HCT116 (cell line): ENCODE measurements around the gene DMRT2. TPM values are rescaled to one million over a fixed set of nuclear protein-coding genes. Genes with fewer than 3 reads are reported as not detected.

Source experiments
- ATAC-seq: fragments of 200-7000 bp; cut with Tn5 transposase; 2 replicates; pipeline ENCODE4 v1.9.1; 2020; ENCODE audit warnings: mild to moderate bottlenecking, moderate library complexity
- BruUV-seq: library from RNA; stranded (reverse); fragments of 400-500 nt; replicated peaks from 2 replicates; lab custom pipeline; 2021; lab: Mats Ljungman, UMichigan
- CTCF ChIA-PET: fragments of 300-600 bp; sonication (Branson Sonifier 250); formaldehyde crosslinking; loops from one replicate; lab custom pipeline; 2021; ENCODE audit warnings: antibody characterized with exemption; lab: Charles Lee
- POLR2A ChIA-PET: fragments of 300-600, 350-600 bp; sonication (Branson Sonifier 250); formaldehyde crosslinking; loops from one replicate; lab custom pipeline; 2021; ENCODE audit warnings: antibody characterized with exemption; lab: Charles Lee
- RAD21 ChIA-PET, 2 experiments: fragments of 300-600 bp; sonication (Branson Sonifier 250); formaldehyde crosslinking; loops; one replicate each; lab custom pipeline; 2023; ENCODE audit warnings: low total read pairs in 2 of 2; ENCODE audit not compliant: uncharacterized antibody in 2 of 2, unreplicated experiment in 2 of 2, low non-redundant PET in 1 of 2; lab: Charles Lee
- DNase-seq: peaks from one replicate; pipeline ENCODE4 v3.0.0-alpha.2; 2010; ENCODE audit warnings: low read depth, low spot score
- H2AFZ ChIP-seq: fragments of 200-600 bp; shearing (Covaris generic), sonication (generic); 2 replicates; pipeline ENCODE4 v1.6.1; 2017; ENCODE audit warnings: low read depth, mixed run types, mixed read lengths, antibody characterized with exemption, low read length; ENCODE audit not compliant: poor library complexity, severe bottlenecking
- H3K27ac ChIP-seq: 2 replicates; pipeline ENCODE4 v1.5.1; 2012; ENCODE audit warnings: low read depth, low read length
- H3K27me3 ChIP-seq: fragments of 200-600 bp; sonication (generic); 2 replicates; pipeline ENCODE4 v1.6.1; 2016; ENCODE audit warnings: mixed run types, low read length, mixed read lengths; ENCODE audit not compliant: insufficient read depth
- H3K36me3 ChIP-seq, 2 experiments: fragments of 200-500 bp in 1 of 2; fragments of 200-600 bp in 1 of 2; sonication (Bioruptor generic) in 1 of 2; sonication (generic) in 1 of 2; 2 replicates each; pipeline versions ENCODE4 v1.5.1 to v1.6.1; 2014 to 2016; ENCODE audit warnings: low read length in 2 of 2, inconsistent platforms in 1 of 2, mixed read lengths in 1 of 2, mixed run types in 1 of 2; ENCODE audit not compliant: insufficient read depth in 2 of 2, control insufficient read depth in 1 of 2
- H3K4me1 ChIP-seq, 2 experiments: fragments of 200-600 bp in 1 of 2; sonication (generic) in 1 of 2; 2 replicates each; pipeline versions ENCODE4 v1.5.1 to v1.6.1; 2012 to 2017; ENCODE audit warnings: low read length in 2 of 2, inconsistent platforms in 1 of 2, mild to moderate bottlenecking in 1 of 2, mixed read lengths in 1 of 2, mixed run types in 1 of 2, moderate library complexity in 1 of 2; ENCODE audit not compliant: insufficient read depth in 2 of 2, control insufficient read depth in 1 of 2
- H3K4me2 ChIP-seq: fragments of 200-600 bp; sonication (generic); 2 replicates; pipeline ENCODE4 v1.6.1; 2017; ENCODE audit warnings: mixed run types, low read length, mixed read lengths
- H3K4me3 ChIP-seq, 2 experiments: fragments of 200-600 bp in 1 of 2; sonication (generic) in 1 of 2; replicated peaks in 1 of 2; 2 replicates each; pipeline ENCODE4 v1.5.1; 2011 to 2016; ENCODE audit warnings: low read length in 2 of 2, control low read depth in 1 of 2, low read depth in 1 of 2, mild to moderate bottlenecking in 1 of 2, mixed read lengths in 1 of 2, mixed run types in 1 of 2
- H3K79me2 ChIP-seq: fragments of 200-600 bp; sonication (generic); 2 replicates; pipeline ENCODE4 v1.6.1; 2017; ENCODE audit warnings: mild to moderate bottlenecking, mixed run types, low read length, moderate library complexity, mixed read lengths; ENCODE audit not compliant: insufficient read depth
- H3K9ac ChIP-seq: fragments of 200-600 bp; sonication (generic); 2 replicates; pipeline ENCODE4 v1.6.1; 2016; ENCODE audit warnings: low read length, mixed read lengths
- H3K9me2 ChIP-seq: fragments of 200-600 bp; sonication (generic), shearing (Covaris generic); 2 replicates; pipeline ENCODE4 v1.6.1; 2017; ENCODE audit warnings: mixed run types, mild to moderate bottlenecking, moderate library complexity; ENCODE audit not compliant: insufficient read depth
- H3K9me3 ChIP-seq, 2 experiments: fragments of 200-500 bp in 1 of 2; fragments of 200-600 bp in 1 of 2; sonication (Bioruptor generic) in 1 of 2; sonication (generic) in 1 of 2; 2 replicates each; pipeline ENCODE4 v1.6.1; 2014 to 2017; ENCODE audit warnings: low read length in 2 of 2, mixed read lengths in 2 of 2, inconsistent platforms in 1 of 2, low read depth in 1 of 2, mild to moderate bottlenecking in 1 of 2, mixed run types in 1 of 2, moderate library complexity in 1 of 2; ENCODE audit not compliant: control insufficient read depth in 1 of 2, insufficient read depth in 1 of 2
- H4K20me1 ChIP-seq: fragments of 200-600 bp; sonication (generic), shearing (Covaris generic); 2 replicates; pipeline ENCODE4 v1.6.1; 2017; ENCODE audit warnings: mixed run types, mild to moderate bottlenecking, moderate library complexity; ENCODE audit not compliant: insufficient read depth
- ATF3 ChIP-seq: IDR thresholded peaks from 2 replicates; pipeline ENCODE4 v1.6.1; 2012
- CBX3 ChIP-seq: IDR thresholded peaks from 2 replicates; pipeline ENCODE4 v1.6.1; 2012; ENCODE audit warnings: low read depth
- CEBPB ChIP-seq: IDR thresholded peaks from 2 replicates; pipeline ENCODE4 v1.6.1; 2012; ENCODE audit warnings: low read depth
- CTCF ChIP-seq, 3 experiments: fragments of 200-600 bp in 1 of 3; sonication (generic) in 1 of 3; IDR thresholded peaks in 2 of 3; conservative IDR thresholded peaks in 1 of 3; 2 replicates each; pipeline ENCODE4 v1.5.1; 2012 to 2017; ENCODE audit warnings: low read depth in 2 of 3, low read length in 2 of 3, antibody characterized with exemption in 1 of 3, borderline replicate concordance in 1 of 3, control low read depth in 1 of 3, mild to moderate bottlenecking in 1 of 3, mixed read lengths in 1 of 3, mixed run types in 1 of 3, moderate library complexity in 1 of 3; ENCODE audit not compliant: insufficient read depth in 1 of 3
- EGR1 ChIP-seq: IDR thresholded peaks from 2 replicates; pipeline ENCODE4 v1.6.1; 2012; ENCODE audit warnings: low read depth
- ELF1 ChIP-seq: IDR thresholded peaks from 2 replicates; pipeline ENCODE4 v1.6.1; 2012; ENCODE audit warnings: low read depth, borderline replicate concordance
- EZH2 ChIP-seq: fragments of 200-600 bp; sonication (generic); IDR thresholded peaks from 2 replicates; pipeline ENCODE4 v1.6.1; 2017; ENCODE audit warnings: antibody characterized with exemption, mixed run types
- EZH2phosphoT487 ChIP-seq: fragments of 200-600 bp; IDR thresholded peaks from 2 replicates; pipeline ENCODE4 v1.6.1; 2018; ENCODE audit warnings: antibody characterized with exemption, borderline replicate concordance
- FOSL1 ChIP-seq: IDR thresholded peaks from 2 replicates; pipeline ENCODE4 v1.6.1; 2012; ENCODE audit warnings: low read depth
- MAX ChIP-seq: IDR thresholded peaks from 2 replicates; pipeline ENCODE4 v1.6.1; 2012
- POLR2A ChIP-seq: IDR thresholded peaks from 2 replicates; pipeline ENCODE4 v1.7.0; 2011; ENCODE audit warnings: borderline replicate concordance; ENCODE audit not compliant: insufficient read depth, insufficient read length; ENCODE audit errors: extremely low read depth
- POLR2AphosphoS5 ChIP-seq: IDR thresholded peaks from 2 replicates; pipeline ENCODE4 v1.6.1; 2011; ENCODE audit warnings: mild to moderate bottlenecking, low read depth, low read length, moderate library complexity
- REST ChIP-seq: IDR thresholded peaks from 2 replicates; pipeline ENCODE4 v1.6.1; 2012; ENCODE audit warnings: low read depth
- SIN3A ChIP-seq: IDR thresholded peaks from 2 replicates; pipeline ENCODE4 v1.6.1; 2012; ENCODE audit warnings: low read depth
- SP1 ChIP-seq: IDR thresholded peaks from 2 replicates; pipeline ENCODE4 v1.6.1; 2012; ENCODE audit warnings: low read depth
- SRF ChIP-seq: IDR thresholded peaks from 2 replicates; pipeline ENCODE4 v1.6.1; 2012; ENCODE audit warnings: low read depth
- TCF7L2 ChIP-seq: IDR thresholded peaks from 2 replicates; pipeline ENCODE4 v1.7.0; 2011; ENCODE audit warnings: borderline replicate concordance, inconsistent platforms; ENCODE audit not compliant: insufficient read depth, insufficient read length; ENCODE audit errors: extremely low read depth
- YY1 ChIP-seq: IDR thresholded peaks from 2 replicates; pipeline ENCODE4 v1.6.1; 2011; ENCODE audit warnings: low read length, low read depth, moderate library complexity, mild to moderate bottlenecking; ENCODE audit not compliant: insufficient replicate concordance; ENCODE audit errors: extremely low read depth
- ZBTB33 ChIP-seq: IDR thresholded peaks from 2 replicates; pipeline ENCODE4 v1.6.1; 2011; ENCODE audit warnings: mild to moderate bottlenecking, low read length, moderate library complexity; ENCODE audit not compliant: insufficient replicate concordance; ENCODE audit errors: extremely low read depth
- ZNF274 ChIP-seq: fragments of 200-500 bp; sonication (Bioruptor generic); IDR thresholded peaks from 2 replicates; pipeline ENCODE4 v1.6.1; 2014; ENCODE audit warnings: mild to moderate bottlenecking, low read depth, low read length, inconsistent platforms
- intact Hi-C: fragments of 100-400 bp; cut with micrococcal nuclease; formaldehyde crosslinking; loops from 2 replicates; pipeline ENCODE4 v1.10.0; 2022
- total RNA-seq: library from RNA; stranded (reverse); gene quantifications from one replicate; pipeline ENCODE4 v1.2.1, GENCODE V29; 2021; ENCODE audit not compliant: unreplicated experiment

Gene DMRT2
- total RNA-seq, 1 experiment from 2014 or later, result 0.17 TPM

- TF ChIP-seq ATF3 (no peak), REST (no peak), FOSL1 (no peak), SP1 (no peak), ZNF274 (no peak), EZH2phosphoT487 (no peak), TCF7L2 (no peak), EZH2 (no peak), SRF (no peak), ZBTB33 (no peak), CEBPB (no peak), YY1 (no peak), SIN3A (no peak), POLR2AphosphoS5 (no peak), CTCF (IDR thresholded peaks at IDR 0.05 in 2 of 3, conservative IDR thresholded peaks at IDR 0.05 in 1 of 3; ENCODE audit: borderline replicate concordance in 1 of 3, insufficient read depth in 1 of 3, low read depth in 2 of 3, low read length in 2 of 3) (no peak), ELF1 (no peak), EGR1 (no peak), MAX (no peak), CBX3 (no peak), POLR2A (no peak)
- TF ChIP-seq, all 23 proteins: peak for 0
- Histone ChIP-seq H3K27me3 (no peaks in the 10 kb centered on the region), H3K27ac (no peak overlapping the region), H3K4me3 (no peak overlapping the region), H3K36me3 (no peaks in the 10 kb centered on the region), H3K4me2 (no peak overlapping the region), H2AFZ (no peak overlapping the region), H3K9me3 (no peaks in the 10 kb centered on the region), H3K9ac (no peak overlapping the region), H3K4me1 (no peaks in the 10 kb centered on the region), H3K79me2 (no peaks in the 10 kb centered on the region), H3K9me2 (no peaks in the 10 kb centered on the region), H4K20me1 (no peaks in the 10 kb centered on the region)
- ATAC-seq (no peak), DNase-seq (no peak)
- POLR2A ChIA-PET, result no interaction called here
- CTCF ChIA-PET, result no interaction called here
- no TSS peak for BruUV-seq
- RAD21 ChIA-PET, result no interaction called here
- intact Hi-C loops, result loop anchor here (5.0 kb wide), 1 partner anchor 853 kb away; no protein-coding TSS in a partner anchor
These were observed 35.5 kb upstream of the DMRT2 start for GRCh38 chr9:1014640-1015039.
